PC-3 (cell line): ENCODE measurements around the gene AGAP3. TPM values are rescaled to one million over a fixed set of nuclear protein-coding genes. Genes with fewer than 3 reads are reported as not detected.

Source experiments
- ATAC-seq: fragments of 200-7000 bp; cut with Tn5 transposase; 2 replicates; pipeline ENCODE4 v1.9.1; 2020; ENCODE audit warnings: mild to moderate bottlenecking, moderate library complexity
- BruUV-seq: library from RNA; stranded (reverse); fragments of 400-500 nt; replicated peaks from 2 replicates; lab custom pipeline; 2021; lab: Mats Ljungman, UMichigan
- CTCF ChIA-PET: fragments of 300-600 bp; sonication (Branson Sonifier 250); formaldehyde crosslinking; loops from one replicate; lab custom pipeline; 2022; ENCODE audit warnings: antibody characterized with exemption; lab: Charles Lee
- POLR2A ChIA-PET: fragments of 300-600 bp; sonication (Branson Sonifier 250); formaldehyde crosslinking; loops from one replicate; lab custom pipeline; 2022; ENCODE audit warnings: antibody characterized with exemption; ENCODE audit not compliant: unreplicated experiment; lab: Charles Lee
- DNase-seq: peaks from one replicate; pipeline ENCODE4 v3.0.0-alpha.2; 2015
- H2AFZ ChIP-seq: fragments of 300-600 bp; sonication (generic); 2 replicates; pipeline ENCODE4 v1.6.0; 2016; ENCODE audit warnings: antibody characterized with exemption, low read length
- H3F3A ChIP-seq: fragments of 300-600 bp; sonication (generic); one replicate; pipeline ENCODE4 v1.6.0; 2017; ENCODE audit warnings: antibody characterized with exemption, low read length, control low read depth, mild to moderate bottlenecking; ENCODE audit not compliant: unreplicated experiment
- H3K27ac ChIP-seq: fragments of 300-600 bp; sonication (generic); 2 replicates; pipeline ENCODE4 v1.5.1; 2016; ENCODE audit warnings: mild to moderate bottlenecking, low read length
- H3K27me3 ChIP-seq: fragments of 300-600 bp; sonication (generic); 2 replicates; pipeline ENCODE4 v1.6.1; 2016; ENCODE audit warnings: low read length, mixed read lengths
- H3K36me3 ChIP-seq: fragments of 300-600 bp; sonication (generic); 2 replicates; pipeline ENCODE4 v1.6.1; 2016; ENCODE audit warnings: low read depth, mixed run types, low read length, mixed read lengths
- H3K4me1 ChIP-seq: fragments of 300-600 bp; sonication (generic); 2 replicates; pipeline ENCODE4 v1.5.1; 2016; ENCODE audit warnings: low read length; ENCODE audit not compliant: insufficient read depth
- H3K4me2 ChIP-seq: fragments of 300-600 bp; sonication (generic); 2 replicates; pipeline ENCODE4 v1.6.0; 2016; ENCODE audit warnings: low read length
- H3K4me3 ChIP-seq: fragments of 300-600 bp; sonication (generic); 2 replicates; pipeline ENCODE4 v1.5.1; 2016; ENCODE audit warnings: mild to moderate bottlenecking, low read length, mixed read lengths
- H3K79me2 ChIP-seq: fragments of 300-600 bp; sonication (generic); 2 replicates; pipeline ENCODE4 v1.6.1; 2017; ENCODE audit warnings: low read length, mixed read lengths
- H3K9ac ChIP-seq: fragments of 300-600 bp; sonication (generic); 2 replicates; pipeline ENCODE4 v1.6.0; 2016; ENCODE audit warnings: mild to moderate bottlenecking, low read length
- H3K9me2 ChIP-seq: fragments of 300-600 bp; sonication (generic); replicated peaks from 2 replicates; pipeline ENCODE4 v1.6.1; 2016; ENCODE audit warnings: mixed run types, low read length, mixed read lengths
- H3K9me3 ChIP-seq: fragments of 300-600 bp; sonication (generic); 2 replicates; pipeline ENCODE4 v1.6.1; 2016; ENCODE audit warnings: low read length, mixed read lengths
- H4K20me1 ChIP-seq: fragments of 300-600 bp; sonication (generic); 2 replicates; pipeline ENCODE4 v1.6.1; 2016; ENCODE audit warnings: low read length, mixed read lengths
- CTCF ChIP-seq: fragments of 300-600 bp; sonication (generic); conservative IDR thresholded peaks from 2 replicates; pipeline ENCODE4 v1.5.1; 2017; ENCODE audit warnings: antibody characterized with exemption, low read depth, mild to moderate bottlenecking, low read length
- EZH2 ChIP-seq: fragments of 300-600 bp; sonication (generic); IDR thresholded peaks from one replicate; pipeline ENCODE4 v1.6.1; 2017; ENCODE audit warnings: antibody characterized with exemption, mild to moderate bottlenecking, low read length; ENCODE audit not compliant: unreplicated experiment
- EZH2phosphoT487 ChIP-seq: fragments of 300-600 bp; sonication (generic); IDR thresholded peaks from 2 replicates; pipeline ENCODE4 v1.6.1; 2018; ENCODE audit warnings: mild to moderate bottlenecking, antibody characterized with exemption, low read length, borderline replicate concordance
- intact Hi-C: fragments of 100-400 bp; cut with micrococcal nuclease; formaldehyde crosslinking; loops from 2 replicates; pipeline ENCODE4 v1.9.0; 2023
- total RNA-seq: library from RNA; depleted of rRNA; stranded (reverse); fragments of >200 nt; gene quantifications from 2 replicates; pipeline ENCODE4 v1.2.3, GENCODE V29; 2014

The AGAP3 gene
- total RNA-seq, 1 experiment from 2014 or later: 53.5 TPM

GRCh38 chr7:151046603-151047573, 39.4 kb upstream of the AGAP3 start:
- no peaks in the 10 kb centered on the region for H3K36me3 ChIP-seq
- ATAC-seq (peak; percentile 61), DNase-seq (peak; percentile 73)
- no TSS peak for BruUV-seq
- no peaks in the 10 kb centered on the region for H3F3A ChIP-seq
- no peak overlapping the region for H2AFZ ChIP-seq
- H3K9me3 ChIP-seq: no peaks in the 10 kb centered on the region
- TF ChIP-seq CTCF (no peak), EZH2phosphoT487 (no peak), EZH2 (no peak)
- POLR2A ChIA-PET: no interaction called here
- H3K27ac ChIP-seq: no peak overlapping the region
- intact Hi-C loops: no loop called here
- no peaks in the 10 kb centered on the region for H3K79me2 ChIP-seq
- no peaks in the 10 kb centered on the region for H3K9me2 ChIP-seq
- H3K9ac ChIP-seq: no peak overlapping the region
- H3K4me2 ChIP-seq: peak overlapping the region; percentile 57
- no peak overlapping the region for H3K4me3 ChIP-seq
- H4K20me1 ChIP-seq: no peaks in the 10 kb centered on the region
- H3K4me1 ChIP-seq: peaks cover 12% of the 10 kb centered on the region
- CTCF ChIA-PET: no interaction called here
- no peaks in the 10 kb centered on the region for H3K27me3 ChIP-seq

GRCh38 chr7:151047976-151048815, 38.1 kb upstream of the AGAP3 start, which contains the start of gene ASIC3:
Gene ASIC3, plus strand, starts transcription at chr7:151048531. Its CDS starts 355 bp downstream, at chr7:151048886.
- no peaks in the 10 kb centered on the region for H3K9me3 ChIP-seq
- no peak within 1 kb of the TSS for H2AFZ ChIP-seq
- H3K4me2 ChIP-seq: no peak within 1 kb of the TSS
- no peaks in the 10 kb centered on the region for H4K20me1 ChIP-seq
- no peak within 1 kb of the TSS for H3K27ac ChIP-seq
- BruUV-seq: no TSS peak
- TF ChIP-seq CTCF: no peak
- no peak for TF ChIP-seq EZH2
- no peak for TF ChIP-seq EZH2phosphoT487
- CTCF ChIA-PET: interaction anchor here (0.6 kb wide), 1 partner anchor 57 kb away, joined by 3 read pairs; the partner anchor contains the start of gene NOS3
- H3K79me2 ChIP-seq: no peaks in the 10 kb centered on the region
- no peak for DNase-seq
- H3K4me1 ChIP-seq: peaks cover 12% of the 10 kb centered on the region
- no peaks in the 10 kb centered on the region for H3K9me2 ChIP-seq
- H3K36me3 ChIP-seq: no peaks in the 10 kb centered on the region
- no peak for ATAC-seq
- POLR2A ChIA-PET: interaction anchor here (0.5 kb wide), 1 partner anchor 15 kb away, joined by 7 read pairs; no protein-coding TSS in a partner anchor
- intact Hi-C loops: no loop called here
- no peak within 1 kb of the TSS for H3K4me3 ChIP-seq
- no peaks in the 10 kb centered on the region for H3K27me3 ChIP-seq
- H3K9ac ChIP-seq: no peak within 1 kb of the TSS
- H3F3A ChIP-seq: no peaks in the 10 kb centered on the region
